Measurements from ENCODE around the gene KCTD4. TPM values are rescaled to one million over a fixed set of nuclear protein-coding genes. Genes with fewer than 3 reads are reported as not detected.

Gene KCTD4
- total and polyA plus RNA-seq, 2 donors (not counting 3 experiments of a cell fraction or from before 2014, with no cell fraction given): not detected

DNA sequence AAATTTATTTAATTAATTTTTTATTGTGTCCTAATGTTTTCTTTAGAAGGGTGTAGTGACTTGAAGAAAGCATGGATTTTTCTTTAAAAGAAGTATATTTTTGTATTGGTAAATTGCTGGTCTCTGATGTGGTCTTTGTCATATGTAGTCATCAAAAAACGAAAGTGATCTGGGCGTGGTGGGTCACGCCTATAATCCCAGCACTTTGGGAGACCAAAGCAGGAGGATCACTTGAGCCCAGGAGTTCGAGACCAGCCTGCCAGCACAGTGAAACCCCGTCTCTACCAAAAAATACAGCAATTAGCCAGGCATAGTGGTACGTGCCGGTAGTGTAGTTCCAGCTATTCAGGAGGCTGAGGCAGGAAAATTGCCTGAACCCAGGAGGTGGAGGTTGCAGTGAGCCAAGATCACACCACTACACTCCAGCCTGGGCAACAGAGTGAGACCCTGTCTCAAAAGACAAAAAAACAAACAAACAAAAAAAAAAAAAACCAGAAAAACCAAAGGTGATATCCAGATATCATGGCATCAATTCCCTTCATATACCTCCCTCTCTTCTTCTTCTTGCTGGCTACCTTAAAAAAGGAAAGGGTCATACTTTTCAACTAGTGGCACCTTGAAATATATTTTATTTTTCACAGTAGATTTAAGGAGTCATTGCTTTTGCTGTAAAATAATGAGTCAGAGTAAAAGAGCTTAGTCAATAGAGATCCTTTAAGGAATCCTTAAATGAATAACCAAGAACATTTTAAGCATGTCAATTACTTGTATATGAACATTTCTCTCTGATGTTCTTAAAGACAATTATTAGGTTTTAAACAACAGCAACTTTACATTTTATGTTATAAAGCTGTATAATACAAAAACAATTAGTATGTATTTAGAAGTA is 19.9 kb downstream of the KCTD4 start:
- H3K4me2 ChIP-seq (ENCODE audit: insufficient read depth, low read length): no peak overlapping the region
- POLR2A ChIA-PET: no interaction called here

More for the DNA sequence above, 19.9 kb downstream of the KCTD4 start:
- no peaks in the 10 kb centered on the region for H3K4me1 ChIP-seq (ENCODE audit: control insufficient read depth, extremely low read depth, insufficient read depth, low read length)
- intact Hi-C loops (cut with micrococcal nuclease) (no loop called here), dilution Hi-C loops (cut with MboI; ENCODE audit: extremely low pct_ligation_motif_present, low sequenced_read_pairs) (no loop called here)
- no peaks in the 10 kb centered on the region for H3K27me3 ChIP-seq (ENCODE audit: control insufficient read depth in 2 of 2, insufficient read depth in 2 of 2, low read length in 2 of 2)
- H3K27ac ChIP-seq (ENCODE audit: insufficient read depth, low read depth, low read length): no peak overlapping the region
- H3K9me3 ChIP-seq (replicated peaks; ENCODE audit: control insufficient read depth, insufficient read depth, low read length): no peaks in the 10 kb centered on the region
- H3K4me3 ChIP-seq (replicated peaks in 1 of 3; ENCODE audit: insufficient read depth in 1 of 3, low read depth in 1 of 3, low read length in 3 of 3): no peak overlapping the region
- H3K9me1 ChIP-seq (replicated peaks; ENCODE audit: control insufficient read depth, extremely low read depth, insufficient read depth, low read length): peaks cover 3% of the 10 kb centered on the region
- no TSS peak for BruUV-seq (replicated peaks)
- H2AFZ ChIP-seq (ENCODE audit: low read depth, low read length): no peak overlapping the region
- H3K79me2 ChIP-seq (ENCODE audit: control insufficient read depth, insufficient read depth, low read length): peaks cover 14% of the 10 kb centered on the region
- FAIRE-seq: no peak
- TF ChIP-seq FOS (IDR thresholded peaks at IDR 0.05; ENCODE audit: borderline replicate concordance, insufficient read depth, low read length) (no peak), POLR2AphosphoS5 (IDR thresholded peaks at IDR 0.05; ENCODE audit: insufficient read depth, low read depth, low read length) (no peak), POLR2A (IDR thresholded peaks at IDR 0.05; ENCODE audit: low read depth, low read length) (no peak), JUN (IDR thresholded peaks at IDR 0.05; ENCODE audit: borderline replicate concordance, insufficient read depth, insufficient read length, low read depth) (no peak), MYC (IDR thresholded peaks at IDR 0.05; ENCODE audit: low read depth, low read length) (no peak), GATA2 (IDR thresholded peaks at IDR 0.05; ENCODE audit: insufficient read depth, insufficient read length, low read depth, low read length) (no peak), EZH2 (IDR thresholded peaks at IDR 0.05; ENCODE audit: borderline replicate concordance, low read depth, low read length, severe bottlenecking) (no peak)
- TF ChIP-seq, protein P1, sequence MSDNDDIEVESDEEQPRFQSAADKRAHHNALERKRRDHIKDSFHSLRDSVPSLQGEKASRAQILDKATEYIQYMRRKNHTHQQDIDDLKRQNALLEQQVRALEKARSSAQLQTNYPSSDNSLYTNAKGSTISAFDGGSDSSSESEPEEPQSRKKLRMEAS (IDR thresholded peaks at IDR 0.05; ENCODE audit: insufficient read depth, insufficient read length): no peak
- TF ChIP-seq, protein P2, sequence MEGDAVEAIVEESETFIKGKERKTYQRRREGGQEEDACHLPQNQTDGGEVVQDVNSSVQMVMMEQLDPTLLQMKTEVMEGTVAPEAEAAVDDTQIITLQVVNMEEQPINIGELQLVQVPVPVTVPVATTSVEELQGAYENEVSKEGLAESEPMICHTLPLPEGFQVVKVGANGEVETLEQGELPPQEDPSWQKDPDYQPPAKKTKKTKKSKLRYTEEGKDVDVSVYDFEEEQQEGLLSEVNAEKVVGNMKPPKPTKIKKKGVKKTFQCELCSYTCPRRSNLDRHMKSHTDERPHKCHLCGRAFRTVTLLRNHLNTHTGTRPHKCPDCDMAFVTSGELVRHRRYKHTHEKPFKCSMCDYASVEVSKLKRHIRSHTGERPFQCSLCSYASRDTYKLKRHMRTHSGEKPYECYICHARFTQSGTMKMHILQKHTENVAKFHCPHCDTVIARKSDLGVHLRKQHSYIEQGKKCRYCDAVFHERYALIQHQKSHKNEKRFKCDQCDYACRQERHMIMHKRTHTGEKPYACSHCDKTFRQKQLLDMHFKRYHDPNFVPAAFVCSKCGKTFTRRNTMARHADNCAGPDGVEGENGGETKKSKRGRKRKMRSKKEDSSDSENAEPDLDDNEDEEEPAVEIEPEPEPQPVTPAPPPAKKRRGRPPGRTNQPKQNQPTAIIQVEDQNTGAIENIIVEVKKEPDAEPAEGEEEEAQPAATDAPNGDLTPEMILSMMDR (IDR thresholded peaks at IDR 0.05; ENCODE audit: extremely low read depth in 1 of 2, insufficient read depth in 1 of 2, low read depth in 1 of 2, low read length in 2 of 2): no peak
- DNase-seq (ENCODE audit: low read depth, low spot score): no peak
- H3K36me3 ChIP-seq (ENCODE audit: control insufficient read depth in 2 of 2, extremely low read depth in 1 of 2, insufficient read depth in 2 of 2, low read length in 2 of 2): no peaks in the 10 kb centered on the region
- H4K20me1 ChIP-seq (replicated peaks; ENCODE audit: control insufficient read depth, extremely low read depth, insufficient read depth, low read length): no peaks in the 10 kb centered on the region
- no peak overlapping the region for H3K9ac ChIP-seq (replicated peaks; ENCODE audit: extremely low read depth, insufficient read depth, low read length)
- CTCF ChIA-PET: interaction anchor here (0.9 to 2.0 kb wide), 6 partner anchors 10 to 100 kb away, joined by 3 to 7 read pairs (median 4); no protein-coding TSS in a partner anchor
